Kidney (tissue), 14 donors: ENCODE measurements around the gene MASP1. TPM values are rescaled to one million over a fixed set of nuclear protein-coding genes. Genes with fewer than 3 reads are reported as not detected.

Source experiments
- DNase-seq, 5 donors: peaks; one replicate each; pipeline ENCODE4 v3.0.0-alpha.2; 2013 to 2020
- FAIRE-seq: peaks from 2 replicates; lab custom pipeline; 2012; peaks lifted over from hg19 to GRCh38; lab: Jason Lieb, UNC
- H3K27ac ChIP-seq, 2 donors: one replicate each; pipeline ENCODE4 v1.7.0; 2013; ENCODE audit warnings: low read depth in 2 of 2, low read length in 2 of 2, inconsistent platforms in 1 of 2
- H3K27me3 ChIP-seq: one replicate; pipeline ENCODE4 v1.7.1; 2013; ENCODE audit warnings: low read length, inconsistent platforms; ENCODE audit not compliant: control insufficient read depth, insufficient read depth
- H3K36me3 ChIP-seq, 3 donors: one replicate each; pipeline versions ENCODE4 v1.7.0 to v1.7.1; 2013; ENCODE audit warnings: low read length in 3 of 3, control low read depth in 1 of 3, inconsistent platforms in 1 of 3; ENCODE audit not compliant: insufficient read depth in 3 of 3, control insufficient read depth in 2 of 3
- H3K4me1 ChIP-seq, 3 donors: one replicate each; pipeline versions ENCODE4 v1.7.0 to v1.7.1; 2013; ENCODE audit warnings: low read length in 3 of 3, inconsistent platforms in 1 of 3, low read depth in 1 of 3; ENCODE audit not compliant: control insufficient read depth in 2 of 3, insufficient read depth in 2 of 3
- H3K4me3 ChIP-seq, 3 donors: one replicate each; pipeline versions ENCODE4 v1.7.0 to v1.8.1; 2013; ENCODE audit warnings: low read length in 3 of 3, control low read depth in 1 of 3, inconsistent platforms in 1 of 3
- H3K9ac ChIP-seq, 3 donors: one replicate each; pipeline versions ENCODE4 v1.7.0 to v1.7.1; 2013; ENCODE audit warnings: low read length in 3 of 3, control low read depth in 1 of 3, inconsistent platforms in 1 of 3
- H3K9me3 ChIP-seq, 3 donors: one replicate each; pipeline versions ENCODE4 v1.7.0 to v1.7.1; 2013; ENCODE audit warnings: low read length in 3 of 3, control low read depth in 1 of 3, inconsistent platforms in 1 of 3; ENCODE audit not compliant: control insufficient read depth in 2 of 3, insufficient read depth in 1 of 3
- CTCF ChIP-seq: IDR thresholded peaks from 3 replicates; pipeline ENCODE4 v1.5.1; 2012; ENCODE audit warnings: mild to moderate bottlenecking, moderate library complexity, borderline replicate concordance; ENCODE audit not compliant: insufficient read depth; ENCODE audit errors: extremely low read depth
- intact Hi-C: fragments of 100-400 bp; cut with DNase I; formaldehyde crosslinking; loops from one replicate; pipeline ENCODE4 v1.11.1; 2022
- polyA plus RNA-seq: library from polyadenylated mRNA; stranded (reverse); fragments of 350-450 nt; fragmentation: Illumina TruSeq; extraction: RNeasy Lipid Tissue Mini Kit (QIAGEN cat#74804); gene quantifications from one replicate; pipeline ENCODE4 v1.2.3, GENCODE V29; 2014; ENCODE audit warnings: low read depth, low replicate concordance; ENCODE audit not compliant: insufficient read depth
- total RNA-seq: library from RNA; stranded (reverse); fragmentation: NEBNext Ultra II Directional; extraction: Animal tissue kit (Norgen Biotek cat#: 25700); gene quantifications from one replicate; pipeline ENCODE4 v1.2.1, GENCODE V29; 2021
- donor health status: control.
- donor health status: control.
- donor health status: control.
- donor health status: control.
- donor health status: control.
- donor health status: DM: yes; HTN: yes; CAD: no.
- donor health status: Normal renal cell carcinoma (clear cell type).

MASP1 gene
- total and polyA plus RNA-seq, 2 donors from 2014 or later, result 2.8 to 4.8 TPM

GRCh38 chr3:187274977-187275338 lies 16.6 kb downstream of the MASP1 start:
- TF ChIP-seq CTCF, result no peak
- no peak for FAIRE-seq
- Histone ChIP-seq H3K4me3 (no peak overlapping the region), H3K36me3 (no peaks in the 10 kb centered on the region), H3K27me3 (no peaks in the 10 kb centered on the region), H3K4me1 (no peaks in the 10 kb centered on the region), H3K9ac (no peak overlapping the region), H3K9me3 (no peaks in the 10 kb centered on the region), H3K27ac (no peak overlapping the region)
- intact Hi-C loops, result no loop called here
- peak in 4 of 5 donors; percentile 64 to 79 (median 66) for DNase-seq

- H3K4me3 ChIP-seq, result no peak overlapping the region
- H3K36me3 ChIP-seq, result no peaks in the 10 kb centered on the region
- TF ChIP-seq CTCF, result no peak
- no peaks in the 10 kb centered on the region for H3K27me3 ChIP-seq
- no peak overlapping the region for H3K9ac ChIP-seq
- DNase-seq (no peak), FAIRE-seq (no peak)
- intact Hi-C loops, result no loop called here
- H3K27ac ChIP-seq, result no peak overlapping the region
- no peaks in the 10 kb centered on the region for H3K4me1 ChIP-seq
- peaks cover 0 to 3% (median 0%) of the 10 kb centered on the region in 3 donors for H3K9me3 ChIP-seq
Measured at GRCh38 chr3:187274315-187274976, 17.1 kb downstream of the MASP1 start.

- DNase-seq (no peak), FAIRE-seq (no peak)
- no peak overlapping the region for H3K4me3 ChIP-seq
- no peak overlapping the region for H3K27ac ChIP-seq
- intact Hi-C loops, result no loop called here
- H3K9me3 ChIP-seq, result peaks cover 0 to 8% (median 0%) of the 10 kb centered on the region in 3 donors
- no peaks in the 10 kb centered on the region for H3K36me3 ChIP-seq
- no peak for TF ChIP-seq CTCF
- H3K27me3 ChIP-seq, result no peaks in the 10 kb centered on the region
- no peak overlapping the region for H3K9ac ChIP-seq
- H3K4me1 ChIP-seq, result no peaks in the 10 kb centered on the region
Measured at GRCh38 chr3:187271582-187271981, 20.0 kb downstream of the MASP1 start.
